C4-2B (cell line): Measurements from ENCODE around the gene ARL6IP4.

ENCODE experiments used
- CTCF ChIP-seq: fragments of 450-650 bp; conservative IDR thresholded peaks from 2 replicates; pipeline ENCODE4 v1.5.1; 2017; ENCODE audit warnings: mild to moderate bottlenecking
- ZFX ChIP-seq: fragments of 450-650 bp; IDR thresholded peaks from 2 replicates; pipeline ENCODE4 v1.6.1; 2017

GRCh38 chr12:122999986-123000420 is 19.5 kb downstream of the ARL6IP4 start:
- TF ChIP-seq CTCF (no peak), ZFX (no peak)
